Endothelial cell of umbilical vein (primary cell): ENCODE results near the gene KRABD2.

ENCODE experiments used
- BruUV-seq: library from RNA; stranded (reverse); fragments of 400-500 nt; replicated peaks from 2 replicates; lab custom pipeline; 2021; lab: Mats Ljungman, UMichigan
- CTCF ChIA-PET: fragments of 300-600, 350-600 bp; sonication (Branson Sonifier 250); formaldehyde crosslinking; loops from one replicate; lab custom pipeline; 2021; ENCODE audit warnings: antibody characterized with exemption, inconsistent platforms; lab: Charles Lee
- POLR2A ChIA-PET: fragments of 300-600, 350-600 bp; sonication (Branson Sonifier 250); formaldehyde crosslinking; loops from one replicate; lab custom pipeline; 2021; ENCODE audit warnings: antibody characterized with exemption, inconsistent platforms; lab: Charles Lee
- DNase-seq: peaks from one replicate; pipeline ENCODE4 v3.0.0-alpha.2; 2011; ENCODE audit warnings: low read depth, low spot score
- FAIRE-seq: peaks from 2 replicates; lab custom pipeline; 2011; peaks lifted over from hg19 to GRCh38; lab: Jason Lieb, UNC
- H2AFZ ChIP-seq: 2 replicates; pipeline ENCODE4 v1.6.0; 2012; ENCODE audit warnings: low read depth, low read length, control low read depth, inconsistent platforms
- H3K27ac ChIP-seq: 2 replicates; pipeline ENCODE4 v1.5.1; 2011; ENCODE audit warnings: low read depth, mild to moderate bottlenecking, control low read depth, low read length, moderate library complexity; ENCODE audit not compliant: insufficient read depth
- H3K27me3 ChIP-seq, 2 experiments: 2 replicates each; pipeline versions ENCODE4 v1.6.0 to v1.6.1; 2011; ENCODE audit warnings: low read length in 2 of 2, mixed read lengths in 1 of 2; ENCODE audit not compliant: control insufficient read depth in 2 of 2, insufficient read depth in 2 of 2
- H3K36me3 ChIP-seq, 2 experiments: 2 replicates in 1 of 2; 3 replicates in 1 of 2; pipeline ENCODE4 v1.5.1; 2011; ENCODE audit warnings: low read length in 2 of 2, mild to moderate bottlenecking in 1 of 2, moderate library complexity in 1 of 2; ENCODE audit not compliant: control insufficient read depth in 2 of 2, insufficient read depth in 2 of 2; ENCODE audit errors: extremely low read depth in 1 of 2
- H3K4me1 ChIP-seq: 3 replicates; pipeline ENCODE4 v1.5.1; 2011; ENCODE audit warnings: mild to moderate bottlenecking, low read length; ENCODE audit not compliant: control insufficient read depth, insufficient read depth; ENCODE audit errors: extremely low read depth
- H3K4me2 ChIP-seq: 2 replicates; pipeline ENCODE4 v1.6.1; 2011; ENCODE audit warnings: low read length, control low read depth, mixed read lengths; ENCODE audit not compliant: insufficient read depth
- H3K4me3 ChIP-seq, 3 experiments: fragments of 200-600 bp in 1 of 3; sonication (generic), shearing (Covaris generic) in 1 of 3; replicated peaks in 1 of 3; 2 replicates each; pipeline ENCODE4 v1.5.1; 2011 to 2016; ENCODE audit warnings: control low read depth in 3 of 3, low read length in 3 of 3, mild to moderate bottlenecking in 2 of 3, inconsistent platforms in 1 of 3, low read depth in 1 of 3, moderate library complexity in 1 of 3; ENCODE audit not compliant: insufficient read depth in 1 of 3
- H3K79me2 ChIP-seq: 2 replicates; pipeline ENCODE4 v1.6.0; 2012; ENCODE audit warnings: low read length, inconsistent platforms; ENCODE audit not compliant: control insufficient read depth, insufficient read depth
- H3K9ac ChIP-seq: replicated peaks from 2 replicates; pipeline ENCODE3; 2011; ENCODE audit warnings: low read length, control low read depth; ENCODE audit not compliant: insufficient read depth; ENCODE audit errors: extremely low read depth
- H3K9me1 ChIP-seq: replicated peaks from 3 replicates; pipeline ENCODE4 v1.6.0; 2011; ENCODE audit warnings: mild to moderate bottlenecking, low read length; ENCODE audit not compliant: control insufficient read depth, insufficient read depth; ENCODE audit errors: extremely low read depth
- H3K9me3 ChIP-seq: replicated peaks from 2 replicates; pipeline ENCODE4 v1.5.1; 2012; ENCODE audit warnings: low read length, inconsistent platforms; ENCODE audit not compliant: control insufficient read depth, insufficient read depth
- H4K20me1 ChIP-seq: replicated peaks from 2 replicates; pipeline ENCODE3; 2011; ENCODE audit warnings: mild to moderate bottlenecking, low read length; ENCODE audit not compliant: control insufficient read depth, insufficient read depth; ENCODE audit errors: extremely low read depth
- CTCF ChIP-seq, 2 donors: IDR thresholded peaks; 1 replicate in 1 of 2; 2 replicates in 1 of 2; pipeline ENCODE4 v1.5.1; 2011; ENCODE audit warnings: low read length in 2 of 2, mild to moderate bottlenecking in 2 of 2, moderate library complexity in 2 of 2, control low read depth in 1 of 2, inconsistent platforms in 1 of 2, low read depth in 1 of 2; ENCODE audit not compliant: insufficient read depth in 1 of 2; ENCODE audit errors: extremely low read depth in 1 of 2
- EZH2 ChIP-seq: IDR thresholded peaks from 2 replicates; pipeline ENCODE4 v1.6.1; 2012; ENCODE audit warnings: borderline replicate concordance, low read depth, mild to moderate bottlenecking, moderate library complexity, low read length, inconsistent platforms; ENCODE audit not compliant: severe bottlenecking
- FOS ChIP-seq: IDR thresholded peaks from 2 replicates; pipeline ENCODE4 v1.6.1; 2011; ENCODE audit warnings: mild to moderate bottlenecking, low read length, moderate library complexity, borderline replicate concordance; ENCODE audit not compliant: insufficient read depth
- GATA2 ChIP-seq: IDR thresholded peaks from 2 replicates; pipeline ENCODE4 v1.7.0; 2011; ENCODE audit warnings: low read depth, mild to moderate bottlenecking, moderate library complexity, mixed read lengths, low read length; ENCODE audit not compliant: insufficient read length, insufficient read depth
- JUN ChIP-seq: IDR thresholded peaks from 2 replicates; pipeline ENCODE4 v1.6.1; 2011; ENCODE audit warnings: borderline replicate concordance, low read depth; ENCODE audit not compliant: insufficient read length, insufficient read depth
- MAX ChIP-seq: IDR thresholded peaks from 2 replicates; pipeline ENCODE4 v1.6.1; 2011; ENCODE audit not compliant: insufficient read depth, insufficient read length
- MYC ChIP-seq: IDR thresholded peaks from one replicate; pipeline ENCODE4 v1.6.1; 2011; ENCODE audit warnings: mild to moderate bottlenecking, low read depth, low read length
- POLR2A ChIP-seq: IDR thresholded peaks from 2 replicates; pipeline ENCODE4 v1.6.1; 2012; ENCODE audit warnings: low read depth, mild to moderate bottlenecking, control low read depth, low read length
- POLR2AphosphoS5 ChIP-seq: IDR thresholded peaks from 2 replicates; pipeline ENCODE4 v1.6.1; 2012; ENCODE audit warnings: low read depth, mild to moderate bottlenecking, control low read depth, low read length, moderate library complexity; ENCODE audit not compliant: insufficient read depth
- dilution Hi-C: fragments of 300-500 bp; cut with MboI; formaldehyde crosslinking; loops from one replicate; pipeline ENCODE4 v1.15.0; 2019; ENCODE audit warnings: low sequenced_read_pairs; ENCODE audit not compliant: extremely low pct_ligation_motif_present
- intact Hi-C: fragments of 100-400 bp; cut with micrococcal nuclease; formaldehyde crosslinking; loops from one replicate; pipeline ENCODE4 v1.10.0; 2022

KRABD2 gene

GRCh38 chr17:8345951-8346665 is 30.4 kb downstream of the KRABD2 start:
- Histone ChIP-seq H3K9ac (no peak overlapping the region), H3K36me3 (no peaks in the 10 kb centered on the region), H3K9me3 (no peaks in the 10 kb centered on the region), H3K27ac (no peak overlapping the region), H2AFZ (no peak overlapping the region), H3K4me2 (no peak overlapping the region), H3K79me2 (no peaks in the 10 kb centered on the region), H4K20me1 (no peaks in the 10 kb centered on the region), H3K4me1 (no peaks in the 10 kb centered on the region), H3K4me3 (no peak overlapping the region), H3K27me3 (peaks cover 10 to 16% of the 10 kb centered on the region in 2 experiments), H3K9me1 (no peaks in the 10 kb centered on the region)
- ChIA-PET CTCF (interaction anchor here (1.1 to 1.2 kb wide), 3 partner anchors 14 to 45 kb away, joined by 3 to 4 read pairs (median 3); no protein-coding TSS in a partner anchor), POLR2A (no interaction called here)
- no peak for FAIRE-seq
- dilution Hi-C loops (no loop called here), intact Hi-C loops (no loop called here)
- TF ChIP-seq MYC, result no peak
- no TSS peak for BruUV-seq
- DNase-seq, result no peak

GRCh38 chr17:8345052-8345690 is 31.3 kb downstream of the KRABD2 start:
- no peaks in the 10 kb centered on the region for H3K9me3 ChIP-seq

More at GRCh38 chr17:8345052-8345690, 31.3 kb downstream of the KRABD2 start:
- Histone ChIP-seq H3K9ac (no peak overlapping the region), H4K20me1 (no peaks in the 10 kb centered on the region), H3K4me2 (no peak overlapping the region), H2AFZ (no peak overlapping the region), H3K79me2 (no peaks in the 10 kb centered on the region), H3K4me3 (no peak overlapping the region), H3K27me3 (peaks cover 10 to 16% of the 10 kb centered on the region in 2 experiments), H3K27ac (no peak overlapping the region), H3K4me1 (no peaks in the 10 kb centered on the region), H3K36me3 (no peaks in the 10 kb centered on the region), H3K9me1 (no peaks in the 10 kb centered on the region)
- FAIRE-seq (no peak), DNase-seq (no peak)
- intact Hi-C loops (no loop called here), dilution Hi-C loops (no loop called here)
- CTCF ChIA-PET, result interaction anchor here (0.6 to 1.2 kb wide), 3 partner anchors 10 to 19 kb away, joined by 3 to 4 read pairs (median 4); no protein-coding TSS in a partner anchor
- TF ChIP-seq POLR2A (no peak), MAX (no peak), FOS (no peak), JUN (no peak), EZH2 (no peak), GATA2 (no peak), MYC (no peak), CTCF (IDR thresholded peaks at IDR 0.05; ENCODE audit: extremely low read depth in 1 of 2, insufficient read depth in 1 of 2, low read depth in 1 of 2, low read length in 2 of 2) (no peak), POLR2AphosphoS5 (no peak)
- POLR2A ChIA-PET, result interaction anchor here (0.6 kb wide), 1 partner anchor 142 kb away, joined by 3 read pairs; no protein-coding TSS in a partner anchor
- no TSS peak for BruUV-seq
